IMR-90 (cell line): ENCODE results near the gene UNC93B1. TPM values are rescaled to one million over a fixed set of nuclear protein-coding genes. Genes with fewer than 3 reads are reported as not detected.
"Not testable (repeated sequence)": the region's sequence is repeated elsewhere in the genome, so short reads cannot be mapped to it uniquely, and the experiment has no call there.

ENCODE experiments used
- ATAC-seq: fragments of 200-7000 bp; cut with Tn5 transposase; 2 replicates; pipeline ENCODE4 v1.9.1; 2020; ENCODE audit warnings: low read depth, mild to moderate bottlenecking, moderate library complexity
- BruUV-seq: library from RNA; stranded (reverse); fragments of 400-500 nt; replicated peaks from 2 replicates; lab custom pipeline; 2021; lab: Mats Ljungman, UMichigan
- CTCF ChIA-PET: fragments of 300-600 bp; formaldehyde crosslinking; extraction: SDS; loops from one replicate; lab custom pipeline; 2021; ENCODE audit warnings: antibody characterized with exemption; lab: Yijun Ruan, JAX
- POLR2A ChIA-PET: fragments of 300-600 bp; sonication (Branson Sonifier 250); formaldehyde crosslinking; loops from one replicate; lab custom pipeline; 2022; ENCODE audit warnings: antibody characterized with exemption; ENCODE audit not compliant: unreplicated experiment; lab: Charles Lee
- DNase-seq: peaks from one replicate; pipeline ENCODE4 v3.0.0; 2013
- H2AFZ ChIP-seq: replicated peaks from 2 replicates; pipeline ENCODE3; 2013; ENCODE audit warnings: low read length, mild to moderate bottlenecking; ENCODE audit not compliant: poor library complexity
- H2AK5ac ChIP-seq: 2 replicates; pipeline ENCODE4 v1.6.1; 2013; ENCODE audit warnings: low read depth, low read length, inconsistent platforms
- H2AK9ac ChIP-seq: replicated peaks from 2 replicates; pipeline ENCODE3; 2013; ENCODE audit warnings: mild to moderate bottlenecking, low read depth, low read length, moderate library complexity; ENCODE audit not compliant: poor library complexity
- H2BK120ac ChIP-seq: 2 replicates; pipeline ENCODE4 v1.6.1; 2013; ENCODE audit warnings: low read depth, low read length, inconsistent platforms
- H2BK15ac ChIP-seq: 3 replicates; pipeline ENCODE4 v1.6.1; 2013; ENCODE audit warnings: low read depth, low read length, inconsistent platforms
- H2BK20ac ChIP-seq: 2 replicates; pipeline ENCODE4 v1.6.1; 2013; ENCODE audit warnings: low read depth, mild to moderate bottlenecking, inconsistent platforms, low read length, moderate library complexity
- H2BK5ac ChIP-seq: 2 replicates; pipeline ENCODE4 v1.6.1; 2013; ENCODE audit warnings: mild to moderate bottlenecking, low read depth, low read length, inconsistent platforms; ENCODE audit not compliant: poor library complexity, severe bottlenecking
- H3K14ac ChIP-seq: replicated peaks from 2 replicates; pipeline ENCODE4 v1.6.1; 2013; ENCODE audit warnings: low read depth, low read length, inconsistent platforms
- H3K18ac ChIP-seq: 2 replicates; pipeline ENCODE4 v1.6.1; 2013; ENCODE audit warnings: low read depth, low read length, control low read depth
- H3K23ac ChIP-seq: 2 replicates; pipeline ENCODE4 v1.6.1; 2013; ENCODE audit warnings: low read depth, low read length, inconsistent platforms
- H3K27ac ChIP-seq: 2 replicates; pipeline ENCODE4 v1.5.1; 2013; ENCODE audit warnings: mild to moderate bottlenecking, control low read depth, low read length; ENCODE audit not compliant: insufficient read depth
- H3K27me3 ChIP-seq: 2 replicates; pipeline ENCODE4 v1.6.1; 2013; ENCODE audit warnings: low read length; ENCODE audit not compliant: control insufficient read depth, insufficient read depth
- H3K36me3 ChIP-seq: 2 replicates; pipeline ENCODE4 v1.6.1; 2013; ENCODE audit warnings: low read length, mixed read lengths; ENCODE audit not compliant: control insufficient read depth, insufficient read depth
- H3K4ac ChIP-seq: 2 replicates; pipeline ENCODE4 v1.6.1; 2013; ENCODE audit warnings: low read depth, low read length, inconsistent platforms
- H3K4me1 ChIP-seq: 2 replicates; pipeline ENCODE4 v1.6.1; 2013; ENCODE audit warnings: low read length, mixed read lengths; ENCODE audit not compliant: control insufficient read depth, insufficient read depth
- H3K4me2 ChIP-seq: 2 replicates; pipeline ENCODE4 v1.6.1; 2013; ENCODE audit warnings: low read depth, mild to moderate bottlenecking, control low read depth, low read length, moderate library complexity
- H3K4me3 ChIP-seq: 2 replicates; pipeline ENCODE4 v1.5.1; 2013; ENCODE audit warnings: low read depth, mild to moderate bottlenecking, control low read depth, low read length, moderate library complexity; ENCODE audit not compliant: insufficient read depth
- H3K56ac ChIP-seq: 2 replicates; pipeline ENCODE4 v1.6.1; 2013; ENCODE audit warnings: low read length, inconsistent platforms; ENCODE audit not compliant: insufficient read depth; ENCODE audit errors: extremely low read depth
- H3K79me1 ChIP-seq, 2 experiments: 2 replicates each; pipeline ENCODE4 v1.6.1; 2013; ENCODE audit warnings: low read length in 2 of 2, inconsistent platforms in 1 of 2, low read depth in 1 of 2
- H3K9ac ChIP-seq: 2 replicates; pipeline ENCODE4 v1.6.1; 2013; ENCODE audit warnings: low read depth, low read length, control low read depth
- H3K9me1 ChIP-seq: 2 replicates; pipeline ENCODE4 v1.6.1; 2013; ENCODE audit warnings: low read length, inconsistent platforms; ENCODE audit not compliant: insufficient read depth
- H3K9me3 ChIP-seq: 2 replicates; pipeline ENCODE4 v1.6.1; 2013; ENCODE audit warnings: low read length; ENCODE audit not compliant: control insufficient read depth, insufficient read depth
- H4K20me1 ChIP-seq: 2 replicates; pipeline ENCODE4 v1.6.1; 2013; ENCODE audit warnings: low read length, inconsistent platforms; ENCODE audit not compliant: insufficient read depth
- H4K5ac ChIP-seq: 2 replicates; pipeline ENCODE4 v1.6.1; 2013; ENCODE audit warnings: mild to moderate bottlenecking, low read depth, low read length, control low read depth
- H4K8ac ChIP-seq, 2 experiments: 2 replicates each; pipeline ENCODE4 v1.6.1; 2013; ENCODE audit warnings: low read depth in 2 of 2, low read length in 2 of 2, control low read depth in 1 of 2, inconsistent platforms in 1 of 2
- H4K91ac ChIP-seq: 2 replicates; pipeline ENCODE4 v1.6.1; 2013; ENCODE audit warnings: low read depth, low read length, inconsistent platforms; ENCODE audit not compliant: insufficient read depth
- MAZ ChIP-seq: IDR thresholded peaks from 2 replicates; pipeline ENCODE4 v1.6.1; 2012; ENCODE audit warnings: low read depth, mild to moderate bottlenecking, low read length, improper control_type of control experiment, moderate library complexity, borderline replicate concordance
- RAD21 ChIP-seq: IDR thresholded peaks from 2 replicates; pipeline ENCODE4 v1.6.1; 2012; ENCODE audit warnings: low read length, improper control_type of control experiment
- SMC3 ChIP-seq: fragments of 150-350 bp; IDR thresholded peaks from 2 replicates; pipeline ENCODE4 v1.6.1; 2016; ENCODE audit warnings: low read depth, mild to moderate bottlenecking, antibody characterized with exemption, low read length, moderate library complexity
- WGBS, 2 experiments: methylation state at CpG; one replicate each; pipeline versions ENCODE4 v1.1.5 to v1.1.7; 2013; ENCODE audit warnings: missing lambda C conversion rate in 2 of 2; ENCODE audit not compliant: insufficient read length in 1 of 2; ENCODE audit errors: extremely low coverage in 2 of 2; 5-methylcytosine and 5-hydroxymethylcytosine counted together
- dilution Hi-C: fragments of 300-500 bp; cut with HindIII; formaldehyde crosslinking; loops from one replicate; pipeline ENCODE4 v1.14.3; 2018; ENCODE audit warnings: low sequenced_read_pairs; ENCODE audit not compliant: unreplicated experiment
- in situ Hi-C: fragments of 300-500 bp; cut with MboI; formaldehyde crosslinking; loops from 3 replicates; pipeline ENCODE4 v1.14.3; 2019; ENCODE audit warnings: low sequenced_read_pairs, inconsistent platforms, mixed read lengths
- intact Hi-C: fragments of 100-400 bp; cut with micrococcal nuclease; formaldehyde crosslinking; loops from 2 replicates; pipeline ENCODE4 v1.10.0; 2022
- polyA plus RNA-seq, 3 experiments: library from polyadenylated mRNA; depleted of rRNA; stranded (reverse); fragments of >200 nt; gene quantifications; 2 replicates each; pipeline ENCODE4 v1.2.3, GENCODE V29; 2012; ENCODE audit warnings: low replicate concordance in 1 of 3
- total RNA-seq: library from RNA; depleted of rRNA; stranded (reverse); fragments of >200 nt; gene quantifications from 2 replicates; pipeline ENCODE4 v1.2.3, GENCODE V29; 2012
- TF ChIP-seq, protein P1 (sequence below): conservative IDR thresholded peaks from 2 replicates; pipeline ENCODE4 v1.5.1; 2012; ENCODE audit warnings: mild to moderate bottlenecking, low read depth, low read length, improper control_type of control experiment

UNC93B1 gene
- total and polyA plus RNA-seq, 2 of the 4 experiments (the other 2 are of a cell fraction), result 10.9 to 19.2 TPM

DNA sequence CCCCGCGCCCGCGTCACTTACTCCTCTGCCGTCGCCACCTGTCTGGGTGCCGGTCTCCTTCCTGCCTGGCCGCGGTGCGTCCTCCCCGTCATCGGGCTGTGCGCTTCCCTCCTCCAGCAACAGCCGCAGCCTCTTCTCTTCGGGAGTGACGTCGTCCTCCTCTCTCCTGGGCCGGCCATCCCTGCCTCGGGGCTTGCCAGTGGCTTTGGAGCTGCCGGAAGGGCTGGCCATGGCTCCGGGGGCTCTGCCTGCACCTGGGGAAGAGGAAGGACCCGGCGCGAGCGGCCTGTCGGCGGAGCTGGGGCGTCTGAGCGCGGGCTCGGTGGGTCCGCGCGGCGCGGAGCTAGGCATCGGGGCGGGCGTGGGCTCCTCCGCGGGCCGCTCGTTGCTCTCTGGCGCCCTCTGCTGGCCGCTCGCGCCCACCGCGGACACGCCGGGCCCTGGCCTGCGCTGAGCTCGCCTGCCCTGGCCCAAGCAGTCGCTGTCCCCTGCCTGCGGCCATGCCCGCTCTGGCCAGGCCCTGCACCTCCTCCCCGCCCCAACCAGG lies 48.4 kb downstream of the UNC93B1 start:
- H3K18ac ChIP-seq, intact Hi-C loops, H2AK5ac ChIP-seq, H3K36me3 ChIP-seq, H3K9me3 ChIP-seq, in situ Hi-C loops, H4K5ac ChIP-seq, H2BK20ac ChIP-seq, H3K14ac ChIP-seq, H2BK120ac ChIP-seq, H3K27ac ChIP-seq, H3K4me1 ChIP-seq, H2BK15ac ChIP-seq, H3K56ac ChIP-seq, H2AK9ac ChIP-seq, H3K23ac ChIP-seq, H4K91ac ChIP-seq, H2BK5ac ChIP-seq, POLR2A ChIA-PET, H2AFZ ChIP-seq, dilution Hi-C loops, H3K79me1 ChIP-seq, BruUV-seq, H4K8ac ChIP-seq, H3K9me1 ChIP-seq, H3K4ac ChIP-seq, H3K9ac ChIP-seq, H4K20me1 ChIP-seq: not testable (repeated sequence)
- peaks cover 15% of the 10 kb centered on the region; the same call in 1 of the 2 replicates for H3K27me3 ChIP-seq
- H3K4me3 ChIP-seq, result peak overlapping the region; percentile 62
- H3K4me2 ChIP-seq, result peak overlapping the region; percentile 85
- CTCF ChIA-PET, result interaction anchor here (0.6 to 0.9 kb wide), 4 partner anchors 10 to 365 kb away, joined by 3 to 5 read pairs (median 3); no protein-coding TSS in a partner anchor
- 0% methylated on average over 8 of the region's 57 CpGs; no CpG with 5 or more reads in 1 of the 2 experiments for WGBS, 2 experiments
- peak; percentile 99 for ATAC-seq
- peak; percentile 30 for DNase-seq
- TF ChIP-seq, protein P1, sequence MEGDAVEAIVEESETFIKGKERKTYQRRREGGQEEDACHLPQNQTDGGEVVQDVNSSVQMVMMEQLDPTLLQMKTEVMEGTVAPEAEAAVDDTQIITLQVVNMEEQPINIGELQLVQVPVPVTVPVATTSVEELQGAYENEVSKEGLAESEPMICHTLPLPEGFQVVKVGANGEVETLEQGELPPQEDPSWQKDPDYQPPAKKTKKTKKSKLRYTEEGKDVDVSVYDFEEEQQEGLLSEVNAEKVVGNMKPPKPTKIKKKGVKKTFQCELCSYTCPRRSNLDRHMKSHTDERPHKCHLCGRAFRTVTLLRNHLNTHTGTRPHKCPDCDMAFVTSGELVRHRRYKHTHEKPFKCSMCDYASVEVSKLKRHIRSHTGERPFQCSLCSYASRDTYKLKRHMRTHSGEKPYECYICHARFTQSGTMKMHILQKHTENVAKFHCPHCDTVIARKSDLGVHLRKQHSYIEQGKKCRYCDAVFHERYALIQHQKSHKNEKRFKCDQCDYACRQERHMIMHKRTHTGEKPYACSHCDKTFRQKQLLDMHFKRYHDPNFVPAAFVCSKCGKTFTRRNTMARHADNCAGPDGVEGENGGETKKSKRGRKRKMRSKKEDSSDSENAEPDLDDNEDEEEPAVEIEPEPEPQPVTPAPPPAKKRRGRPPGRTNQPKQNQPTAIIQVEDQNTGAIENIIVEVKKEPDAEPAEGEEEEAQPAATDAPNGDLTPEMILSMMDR, result peak; percentile 70
- TF ChIP-seq SMC3 (peak; percentile 55), MAZ (peak; percentile 22; the same call in 1 of the 2 replicates), RAD21 (peak; percentile 48)

DNA sequence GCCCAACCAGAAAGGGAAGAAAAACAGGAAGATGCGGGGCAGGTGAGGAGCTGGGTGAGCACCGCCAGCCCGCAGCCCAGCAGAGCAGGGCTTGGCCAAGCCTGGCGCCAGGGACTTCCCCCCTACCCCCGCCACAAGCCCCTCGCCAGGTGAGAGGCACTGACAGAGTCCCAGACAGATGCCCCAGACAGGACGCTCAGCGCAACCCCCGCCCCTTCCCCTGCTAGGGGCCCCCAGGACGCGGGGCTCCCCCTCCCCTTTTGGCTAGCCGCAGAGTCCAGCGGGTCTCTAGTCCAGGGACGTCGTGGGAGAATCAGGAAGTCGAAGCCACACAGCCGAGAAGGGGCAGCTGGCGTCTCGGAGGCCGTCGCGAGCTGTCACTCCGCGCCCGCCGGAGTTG lies 48.9 kb downstream of the UNC93B1 start:
- ATAC-seq, BruUV-seq: not testable (repeated sequence)

More for the DNA sequence above, 48.9 kb downstream of the UNC93B1 start:
- H2AK9ac ChIP-seq, H2BK5ac ChIP-seq, in situ Hi-C loops, H3K79me1 ChIP-seq, H3K27ac ChIP-seq, H2BK20ac ChIP-seq, H3K56ac ChIP-seq, H3K36me3 ChIP-seq, intact Hi-C loops, DNase-seq, H4K5ac ChIP-seq, H2BK120ac ChIP-seq, POLR2A ChIA-PET, H3K4me1 ChIP-seq, H3K14ac ChIP-seq, H3K18ac ChIP-seq, H2AK5ac ChIP-seq, H4K20me1 ChIP-seq, H3K4ac ChIP-seq, H2AFZ ChIP-seq, H4K91ac ChIP-seq, H3K9me1 ChIP-seq, H3K9me3 ChIP-seq, H2BK15ac ChIP-seq, H3K4me2 ChIP-seq, dilution Hi-C loops, H3K23ac ChIP-seq, H3K4me3 ChIP-seq, H4K8ac ChIP-seq, H3K9ac ChIP-seq: not testable (repeated sequence)
- CTCF ChIA-PET, result interaction anchor here (0.8 to 0.9 kb wide), 2 partner anchors 11 to 27 kb away, joined by 3 read pairs; no protein-coding TSS in a partner anchor
- H3K27me3 ChIP-seq, result peaks cover 15% of the 10 kb centered on the region; the same call in 1 of the 2 replicates
- 0% methylated on average over 2 of the region's 26 CpGs; no CpG with 5 or more reads in 1 of the 2 experiments for WGBS, 2 experiments
